Gastrocnemius medialis (tissue), 4 donors: ENCODE results near the gene TGFBR1. TPM values are rescaled to one million over a fixed set of nuclear protein-coding genes. Genes with fewer than 3 reads are reported as not detected.
"Not testable (repeated sequence)": the region's sequence is repeated elsewhere in the genome, so short reads cannot be mapped to it uniquely, and the experiment has no call there.

Experiments used
- ATAC-seq, 2 donors: fragments of 150-250 bp; one replicate each; pipeline ENCODE4 v1.9.1; 2016
- DNase-seq, 2 donors: peaks; one replicate each; pipeline ENCODE4 v3.0.0-alpha.2; 2019
- H3K27ac ChIP-seq, 4 donors: fragments of 200-600 bp; sonication (generic); 1 replicate in 1 of 4; 2 replicates in 3 of 4; pipeline ENCODE4 v1.5.1; 2016 to 2018; ENCODE audit warnings: mild to moderate bottlenecking in 2 of 4, moderate library complexity in 1 of 4
- H3K27me3 ChIP-seq, 3 donors: fragments of 200-600 bp; sonication (generic) in 2 of 3; 1 replicate in 1 of 3; 2 replicates in 2 of 3; pipeline versions ENCODE4 v1.5.1 to v1.6.0; 2016 to 2019; ENCODE audit warnings: mild to moderate bottlenecking in 1 of 3, moderate library complexity in 1 of 3
- H3K36me3 ChIP-seq, 2 donors: fragments of 200-600 bp; sonication (generic) in 1 of 2; one replicate each; pipeline ENCODE4 v1.5.1; 2017 to 2018
- H3K4me1 ChIP-seq, 2 donors: fragments of 200-600 bp; sonication (generic) in 1 of 2; one replicate each; pipeline ENCODE4 v1.5.1; 2016 to 2017; ENCODE audit warnings: mild to moderate bottlenecking in 2 of 2
- H3K4me3 ChIP-seq, 4 donors: fragments of 200-600 bp; sonication (generic) in 3 of 4; 1 replicate in 1 of 4; 2 replicates in 3 of 4; pipeline ENCODE4 v1.5.1; 2016 to 2019; ENCODE audit warnings: mild to moderate bottlenecking in 2 of 4
- H3K9me3 ChIP-seq, 3 donors: fragments of 200-600 bp; sonication (generic) in 2 of 3; 1 replicate in 1 of 3; 2 replicates in 2 of 3; pipeline ENCODE4 v1.5.1; 2016 to 2019
- CTCF ChIP-seq, 5 experiments: fragments of 450-650 bp in 3 of 5; fragments of 200-600 bp in 2 of 5; sonication (generic) in 2 of 5; IDR thresholded peaks in 4 of 5; conservative IDR thresholded peaks in 1 of 5; 1 replicate in 4 of 5; 2 replicates in 1 of 5; pipeline ENCODE4 v1.5.1; 2016 to 2019; ENCODE audit warnings: antibody characterized with exemption in 5 of 5, mild to moderate bottlenecking in 3 of 5, moderate library complexity in 3 of 5
- POLR2A ChIP-seq, 2 donors: fragments of 450-650 bp; IDR thresholded peaks; one replicate each; pipeline ENCODE4 v1.6.1; 2017; ENCODE audit warnings: antibody characterized with exemption in 2 of 2, mild to moderate bottlenecking in 2 of 2, moderate library complexity in 2 of 2
- in situ Hi-C, 4 donors: fragments of 200-750 bp; cut with MboI; loops; one replicate each; pipeline versions ENCODE4 v1.15.0 to v1.8.0; 2017; ENCODE audit warnings: low sequenced_read_pairs in 4 of 4
- intact Hi-C: fragments of 100-400 bp; cut with DNase I; formaldehyde crosslinking; loops from one replicate; pipeline ENCODE4 v1.15.1; 2023; ENCODE audit warnings: low total_unique reads
- total RNA-seq, 4 donors: library from RNA; depleted of rRNA; stranded (reverse); fragments of >200 nt; gene quantifications; one replicate each; pipeline versions ENCODE4 v1.1.0 to v1.2.3, GENCODE V29; 2016

TGFBR1 gene
- total RNA-seq, 4 donors from 2014 or later: 13.5 to 19.0 (median 14.3) TPM

GRCh38 chr9:99190597-99191283 lies 85.8 kb downstream of the TGFBR1 start:
- in situ Hi-C loops: loop anchor here (25.0 kb wide), 4 partner anchors 622 to 1147 kb away; partner anchors contain the start of gene NR4A3 (in 2 of the 4)
- Histone ChIP-seq H3K4me1 (no peaks in the 10 kb centered on the region), H3K4me3 (no peak overlapping the region), H3K27me3 (no peaks in the 10 kb centered on the region), H3K27ac (no peak overlapping the region), H3K36me3 (no peaks in the 10 kb centered on the region), H3K9me3 (no peaks in the 10 kb centered on the region)
- intact Hi-C loops: no loop called here
- no peak for DNase-seq
- no peak for ATAC-seq
- TF ChIP-seq POLR2A (IDR thresholded peaks at IDR 0.05) (no peak), CTCF (IDR thresholded peaks at IDR 0.05 in 4 of 5, conservative IDR thresholded peaks at IDR 0.05 in 1 of 5) (no peak)

GRCh38 chr9:99192786-99193465 lies 88.0 kb downstream of the TGFBR1 start:
- ATAC-seq: no peak
- H3K4me1 ChIP-seq: no peaks in the 10 kb centered on the region
- H3K36me3 ChIP-seq: no peaks in the 10 kb centered on the region
- H3K27ac ChIP-seq: no peak overlapping the region
- H3K4me3 ChIP-seq: no peak overlapping the region
- intact Hi-C loops (no loop called here), in situ Hi-C loops (loop anchor here (25.0 kb wide), 4 partner anchors 619 to 1144 kb away; partner anchors contain the start of gene NR4A3 (in 2 of the 4))
- DNase-seq: no peak
- TF ChIP-seq POLR2A (IDR thresholded peaks at IDR 0.05) (no peak), CTCF (IDR thresholded peaks at IDR 0.05 in 4 of 5, conservative IDR thresholded peaks at IDR 0.05 in 1 of 5) (no peak)
- no peaks in the 10 kb centered on the region for H3K27me3 ChIP-seq
- H3K9me3 ChIP-seq: no peaks in the 10 kb centered on the region

- Histone ChIP-seq H3K4me1 (no peaks in the 10 kb centered on the region), H3K36me3 (no peaks in the 10 kb centered on the region), H3K27ac (no peak overlapping the region), H3K27me3 (no peaks in the 10 kb centered on the region), H3K9me3 (no peaks in the 10 kb centered on the region), H3K4me3 (no peak overlapping the region)
- TF ChIP-seq CTCF (IDR thresholded peaks at IDR 0.05 in 4 of 5, conservative IDR thresholded peaks at IDR 0.05 in 1 of 5): no peak
- no peak for TF ChIP-seq POLR2A (IDR thresholded peaks at IDR 0.05)
- intact Hi-C loops (no loop called here), in situ Hi-C loops (loop anchor here (25.0 kb wide), 4 partner anchors 619 to 1144 kb away; partner anchors contain the start of gene NR4A3 (in 2 of the 4))
- DNase-seq: no peak
- no peak for ATAC-seq
Observed at GRCh38 chr9:99193466-99193821, 88.5 kb downstream of the TGFBR1 start.

- H3K4me1 ChIP-seq, H3K27me3 ChIP-seq, ATAC-seq, H3K27ac ChIP-seq, DNase-seq, intact Hi-C loops, H3K36me3 ChIP-seq, H3K9me3 ChIP-seq, H3K4me3 ChIP-seq: not testable (repeated sequence)
- in situ Hi-C loops: loop anchor here (25.0 kb wide), 4 partner anchors 616 to 1141 kb away; partner anchors contain the start of gene NR4A3 (in 2 of the 4)
Observed at GRCh38 chr9:99196484-99196883, 91.6 kb downstream of the TGFBR1 start.

GRCh38 chr9:99197124-99197630 lies 92.3 kb downstream of the TGFBR1 start:
- no peak for DNase-seq
- TF ChIP-seq POLR2A (IDR thresholded peaks at IDR 0.05) (no peak), CTCF (IDR thresholded peaks at IDR 0.05 in 4 of 5, conservative IDR thresholded peaks at IDR 0.05 in 1 of 5) (no peak)
- no peak for ATAC-seq
- no peaks in the 10 kb centered on the region for H3K36me3 ChIP-seq
- no peak overlapping the region for H3K27ac ChIP-seq
- no peaks in the 10 kb centered on the region for H3K4me1 ChIP-seq
- in situ Hi-C loops (loop anchor here (25.0 kb wide), 4 partner anchors 615 to 1140 kb away; partner anchors contain the start of gene NR4A3 (in 2 of the 4)), intact Hi-C loops (no loop called here)
- no peaks in the 10 kb centered on the region for H3K9me3 ChIP-seq
- H3K27me3 ChIP-seq: no peaks in the 10 kb centered on the region
- H3K4me3 ChIP-seq: no peak overlapping the region
